Upper lobe of right lung (tissue), 1 donor: ENCODE measurements around the gene TFDP1. TPM values are rescaled to one million over a fixed set of nuclear protein-coding genes. Genes with fewer than 3 reads are reported as not detected.

ENCODE experiments used
- ATAC-seq: fragments of 200-7000 bp; cut with Tn5 transposase; one replicate; pipeline ENCODE4 v1.9.1; 2020; ENCODE audit warnings: mild to moderate bottlenecking, moderate library complexity
- DNase-seq: peaks from one replicate; pipeline ENCODE4 v3.0.0-alpha.2; 2020
- H3K27ac ChIP-seq: fragments of 200-600 bp; one replicate; pipeline ENCODE4 v1.8.0; 2022
- H3K27me3 ChIP-seq: fragments of 200-600 bp; one replicate; pipeline ENCODE4 v1.8.0; 2022; ENCODE audit warnings: mild to moderate bottlenecking
- H3K36me3 ChIP-seq: fragments of 200-600 bp; one replicate; pipeline ENCODE4 v1.8.0; 2022
- H3K4me1 ChIP-seq: fragments of 200-600 bp; one replicate; pipeline ENCODE4 v1.8.0; 2022
- H3K4me3 ChIP-seq: fragments of 200-600 bp; one replicate; pipeline ENCODE4 v1.8.0; 2022; ENCODE audit warnings: mild to moderate bottlenecking
- H3K9me3 ChIP-seq: fragments of 200-600 bp; one replicate; pipeline ENCODE4 v1.8.0; 2022
- CTCF ChIP-seq: fragments of 200-600 bp; IDR thresholded peaks from one replicate; pipeline ENCODE4 v1.8.0; 2022; ENCODE audit warnings: antibody characterized with exemption
- intact Hi-C: fragments of 100-400 bp; cut with DNase I; formaldehyde crosslinking; loops from one replicate; pipeline ENCODE4 v1.11.0; 2022
- total RNA-seq: library from RNA; stranded (reverse); fragmentation: NEBNext Ultra II Directional; extraction: Animal tissue kit (Norgen Biotek cat#: 25700); gene quantifications from one replicate; pipeline ENCODE4 v1.2.1, GENCODE V29; 2021
- donor health status: DM: no; HTN: yes; CAD: no; lungs with severe emphysema.

The TFDP1 gene
- total RNA-seq, 1 donor from 2014 or later = 42.3 TPM

- H3K27me3 ChIP-seq = no peaks in the 10 kb centered on the region
- intact Hi-C loops = no loop called here
- ATAC-seq = no peak
- no peak overlapping the region for H3K4me3 ChIP-seq
- no peaks in the 10 kb centered on the region for H3K4me1 ChIP-seq
- H3K27ac ChIP-seq = no peak overlapping the region
- DNase-seq = peak; percentile 44
- no peak for TF ChIP-seq CTCF
- peaks cover 71% of the 10 kb centered on the region for H3K36me3 ChIP-seq
- H3K9me3 ChIP-seq = no peaks in the 10 kb centered on the region
Measured at GRCh38 chr13:113635709-113636108, 51.2 kb downstream of the TFDP1 start.

- H3K36me3 ChIP-seq = peaks cover 69% of the 10 kb centered on the region
- ATAC-seq (no peak), DNase-seq (peak; percentile 40)
- H3K4me3 ChIP-seq = no peak overlapping the region
- intact Hi-C loops = no loop called here
- H3K27me3 ChIP-seq = no peaks in the 10 kb centered on the region
- H3K9me3 ChIP-seq = no peaks in the 10 kb centered on the region
- no peak for TF ChIP-seq CTCF
- H3K27ac ChIP-seq = no peak overlapping the region
- H3K4me1 ChIP-seq = no peaks in the 10 kb centered on the region
Measured at GRCh38 chr13:113636266-113636963, 51.9 kb downstream of the TFDP1 start.

GRCh38 chr13:113637262-113638160 is 53.0 kb downstream of the TFDP1 start:
- Histone ChIP-seq H3K9me3 (no peaks in the 10 kb centered on the region), H3K4me1 (no peaks in the 10 kb centered on the region), H3K27me3 (no peaks in the 10 kb centered on the region), H3K36me3 (peaks cover 64% of the 10 kb centered on the region), H3K4me3 (no peak overlapping the region), H3K27ac (no peak overlapping the region)
- DNase-seq = peak; percentile 46
- ATAC-seq = no peak
- TF ChIP-seq CTCF = no peak
- intact Hi-C loops = no loop called here

GRCh38 chr13:113638173-113638746 is 53.7 kb downstream of the TFDP1 start:
- H3K27ac ChIP-seq = no peak overlapping the region
- no peak overlapping the region for H3K4me3 ChIP-seq
- no peaks in the 10 kb centered on the region for H3K9me3 ChIP-seq
- H3K4me1 ChIP-seq = no peaks in the 10 kb centered on the region
- intact Hi-C loops = no loop called here
- no peaks in the 10 kb centered on the region for H3K27me3 ChIP-seq
- no peak for DNase-seq
- TF ChIP-seq CTCF = no peak
- ATAC-seq = no peak
- H3K36me3 ChIP-seq = peaks cover 63% of the 10 kb centered on the region

GRCh38 chr13:113638806-113639205 is 54.3 kb downstream of the TFDP1 start:
- intact Hi-C loops = no loop called here
- ATAC-seq (no peak), DNase-seq (no peak)
- Histone ChIP-seq H3K36me3 (peaks cover 58% of the 10 kb centered on the region), H3K4me1 (no peaks in the 10 kb centered on the region), H3K27me3 (no peaks in the 10 kb centered on the region), H3K27ac (no peak overlapping the region), H3K9me3 (no peaks in the 10 kb centered on the region), H3K4me3 (no peak overlapping the region)
- TF ChIP-seq CTCF = no peak
